Heart right ventricle (tissue), 16 donors: ENCODE results near the gene CWC27. TPM values are rescaled to one million over a fixed set of nuclear protein-coding genes. Genes with fewer than 3 reads are reported as not detected.

Experiments
- ATAC-seq, 8 donors: fragments of 200-7000 bp; cut with Tn5 transposase; one replicate each; pipeline ENCODE4 v1.9.1; 2020; ENCODE audit warnings: mild to moderate bottlenecking in 8 of 8, moderate library complexity in 8 of 8, moderate number of reproducible peaks in 1 of 8
- DNase-seq, 2 donors: peaks; one replicate each; pipeline ENCODE4 v3.0.0-alpha.2; 2020
- H3K27ac ChIP-seq, 10 donors: fragments of 200-600 bp; sonication (generic) in 2 of 10; one replicate each; pipeline versions ENCODE4 v1.5.0 to v1.8.0; 2020 to 2022; ENCODE audit warnings: mild to moderate bottlenecking in 3 of 10
- H3K27me3 ChIP-seq, 7 donors: fragments of 200-600 bp; one replicate each; pipeline ENCODE4 v1.8.0; 2021 to 2022; ENCODE audit warnings: mild to moderate bottlenecking in 2 of 7
- H3K36me3 ChIP-seq, 9 donors: fragments of 200-600 bp; sonication (generic) in 1 of 9; one replicate each; pipeline versions ENCODE4 v1.5.0 to v1.8.0; 2020 to 2022; ENCODE audit warnings: mild to moderate bottlenecking in 2 of 9
- H3K4me1 ChIP-seq, 9 donors: fragments of 200-600 bp; sonication (generic) in 1 of 9; one replicate each; pipeline versions ENCODE4 v1.5.0 to v1.8.0; 2020 to 2022; ENCODE audit warnings: mild to moderate bottlenecking in 4 of 9
- H3K4me3 ChIP-seq, 10 donors: fragments of 200-600 bp; sonication (generic) in 2 of 10; one replicate each; pipeline versions ENCODE4 v1.5.0 to v1.8.0; 2020 to 2022; ENCODE audit warnings: mild to moderate bottlenecking in 7 of 10, moderate library complexity in 2 of 10
- H3K9me3 ChIP-seq, 11 donors: fragments of 200-600 bp in 10 of 11; sonication (generic) in 2 of 11; one replicate each; pipeline versions ENCODE4 v1.5.0 to v1.8.0; 2013 to 2022; ENCODE audit warnings: mild to moderate bottlenecking in 2 of 11, control low read depth in 1 of 11, moderate library complexity in 1 of 11
- CTCF ChIP-seq, 9 donors: fragments of 200-600 bp; sonication (generic) in 2 of 9; IDR thresholded peaks; one replicate each; pipeline versions ENCODE4 v1.5.0 to v1.8.0; 2021 to 2022; ENCODE audit warnings: antibody characterized with exemption in 9 of 9, mild to moderate bottlenecking in 5 of 9, moderate library complexity in 1 of 9
- WGBS, 2 donors: extraction: QIAGEN DNeasy Blood & Tissue Kit; methylation state at CpG; one replicate each; pipeline ENCODE4 v1.1.7; 2013; ENCODE audit warnings: inconsistent platforms in 1 of 2; 5-methylcytosine and 5-hydroxymethylcytosine counted together
- intact Hi-C, 10 donors: fragments of 100-400 bp; cut with DNase I; formaldehyde crosslinking; loops; one replicate each; pipeline versions ENCODE4 v1.11.1 to v1.14.2; 2022
- polyA plus RNA-seq, 2 donors: library from polyadenylated mRNA; stranded (reverse); fragments of 200-250 nt; gene quantifications; one replicate each; pipeline ENCODE4 v1.2.3, GENCODE V29; 2013
- total RNA-seq, 10 donors: library from RNA; stranded (reverse); fragmentation: NEBNext Ultra II Directional in 3 of 10; extraction: Animal tissue kit (Norgen Biotek cat#: 25700) in 3 of 10; gene quantifications; one replicate each; pipeline versions ENCODE4 v1.2.1 to v1.2.4, GENCODE V29; 2021 to 2023
- donor health status: Arrhythmogenic right ventricular cardiomyopathy.
- donor health status: ischemic (EF 13 %, LVEDD 7.1; RV severe dilation, severe dysfunction).
- donor health status: healthy with polysubstance abuse.
- donor health status: DM: no; HTN: yes; CAD: no.
- donor health status: DM: no; HTN: no; CAD: no.
- donor health status: ischemic (EF 25% LVEDD 6.9; RV normal size, moderate dysfunction).
- donor health status: ischemic (EF 25% LVEDD 5.7; RV mildly dilated, moderate dysfunction).
- donor health status: healthy.
- donor health status: DM: yes; HTN: yes; CAD: no.
- donor health status: Ischemic cardiomyopathy.
- donor health status: ischemic (EF 35%, LVEDD 5.7; RV mildly dilated, moderate dysfunction).
- donor health status: nonischemic (EF 11% LVEDD 7.7; RV severe dilation, severe dysfunction).
- donor health status: DM: yes; HTN: yes; CAD: no.
- donor health status: PGD.
- donor health status: ischemic (EF 29% LVEDD 5.4; RV normal size, mild dysfunction).
- donor health status: nonischemic (EF 23%, LVEDD 6.1; RV moderate dilation, normal function).

Gene CWC27
- total and polyA plus RNA-seq, 12 donors, result 18.7 to 32.1 (median 23.5) TPM

- intact Hi-C loops, result no loop called here
- peaks cover 0 to 12% (median 4%) of the 10 kb centered on the region in 9 donors for H3K4me1 ChIP-seq
- DNase-seq, result no peak
- H3K27me3 ChIP-seq, result no peaks in the 10 kb centered on the region
- H3K4me3 ChIP-seq, result no peak overlapping the region
- 88 to 95% methylated on average over 1 of the region's 1 CpG for WGBS, 2 donors
- TF ChIP-seq CTCF (IDR thresholded peaks at IDR 0.05), result no peak
- no peak for ATAC-seq
- H3K36me3 ChIP-seq, result peaks cover 0 to 46% (median 5%) of the 10 kb centered on the region in 9 donors
- H3K9me3 ChIP-seq, result no peaks in the 10 kb centered on the region
- no peak overlapping the region for H3K27ac ChIP-seq
Observed at GRCh38 chr5:64742411-64742810, 26.3 kb upstream of the CWC27 start.

GRCh38 chr5:64742821-64743220, 25.9 kb upstream of the CWC27 start:
- Histone ChIP-seq H3K4me3 (no peak overlapping the region), H3K9me3 (no peaks in the 10 kb centered on the region), H3K27ac (no peak overlapping the region), H3K4me1 (peaks cover 0 to 12% (median 4%) of the 10 kb centered on the region in 9 donors), H3K36me3 (peaks cover 0 to 46% (median 5%) of the 10 kb centered on the region in 9 donors), H3K27me3 (no peaks in the 10 kb centered on the region)
- ATAC-seq, result no peak
- intact Hi-C loops, result no loop called here
- no peak for TF ChIP-seq CTCF (IDR thresholded peaks at IDR 0.05)
- no peak for DNase-seq

GRCh38 chr5:64744914-64745313, 23.8 kb upstream of the CWC27 start:
- H3K36me3 ChIP-seq, result peaks cover 0 to 27% (median 5%) of the 10 kb centered on the region in 9 donors
- H3K4me3 ChIP-seq, result no peak overlapping the region
- DNase-seq (no peak), ATAC-seq (no peak)
- TF ChIP-seq CTCF (IDR thresholded peaks at IDR 0.05), result no peak
- no peaks in the 10 kb centered on the region for H3K9me3 ChIP-seq
- intact Hi-C loops, result no loop called here
- no peak overlapping the region for H3K27ac ChIP-seq
- peaks cover 0 to 12% (median 0%) of the 10 kb centered on the region in 9 donors for H3K4me1 ChIP-seq
- H3K27me3 ChIP-seq, result no peaks in the 10 kb centered on the region
- 94 to 98% methylated on average over 1 of the region's 1 CpG for WGBS, 2 donors

- 93 to 96% methylated on average over 1 of the region's 1 CpG for WGBS, 2 donors
- no peak overlapping the region for H3K4me3 ChIP-seq
- no peak overlapping the region for H3K27ac ChIP-seq
- peaks cover 0 to 12% (median 0%) of the 10 kb centered on the region in 9 donors for H3K4me1 ChIP-seq
- no peak for TF ChIP-seq CTCF (IDR thresholded peaks at IDR 0.05)
- DNase-seq (no peak), ATAC-seq (no peak)
- peaks cover 0 to 15% (median 0%) of the 10 kb centered on the region in 9 donors for H3K36me3 ChIP-seq
- H3K9me3 ChIP-seq, result no peaks in the 10 kb centered on the region
- intact Hi-C loops, result no loop called here
- no peaks in the 10 kb centered on the region for H3K27me3 ChIP-seq
Observed at GRCh38 chr5:64746446-64746845, 22.3 kb upstream of the CWC27 start.
